ENCODE results near the gene USP34.

Gene USP34

GRCh38 chr2:61470965-61471904 is at the start of gene USP34:
Gene USP34, minus strand, starts transcription at chr2:61471087. Its CDS starts 395 bp downstream, at chr2:61470692.
- Histone ChIP-seq H3K36me3 (ENCODE audit: control insufficient read depth, insufficient read depth, low read length) (no peaks in the 10 kb centered on the region), H3K4me3 (ENCODE audit: low read depth, low read length) (peak within 1 kb of the TSS; percentile 97), H3K9ac (peak within 1 kb of the TSS; percentile 88), H3K4me2 (ENCODE audit: low read length) (peak within 1 kb of the TSS; percentile 96), H3K9me3 (ENCODE audit: control insufficient read depth, low read length) (no peaks in the 10 kb centered on the region), H3K4me1 (peaks cover 9% of the 10 kb centered on the region), H3K79me2 (peaks cover 33% of the 10 kb centered on the region), H2AFZ (peak within 1 kb of the TSS; percentile 100), H3K27ac (peak within 1 kb of the TSS; percentile 98), H3K27me3 (ENCODE audit: control insufficient read depth, insufficient read depth, low read length) (no peaks in the 10 kb centered on the region)
- no peak for TF ChIP-seq CTCF (IDR thresholded peaks at IDR 0.05)

- Histone ChIP-seq H3K9me3 (ENCODE audit: control insufficient read depth, low read length) (no peaks in the 10 kb centered on the region), H3K79me2 (peaks cover 47% of the 10 kb centered on the region), H3K27ac (no peak overlapping the region), H3K27me3 (ENCODE audit: control insufficient read depth, insufficient read depth, low read length) (no peaks in the 10 kb centered on the region), H3K4me2 (ENCODE audit: low read length) (no peak overlapping the region), H3K9ac (no peak overlapping the region), H3K4me3 (ENCODE audit: low read depth, low read length) (no peak overlapping the region), H3K36me3 (ENCODE audit: control insufficient read depth, insufficient read depth, low read length) (no peaks in the 10 kb centered on the region), H3K4me1 (peaks cover 3% of the 10 kb centered on the region), H2AFZ (no peak overlapping the region)
- no peak for TF ChIP-seq CTCF (IDR thresholded peaks at IDR 0.05)
Observed at GRCh38 chr2:61520261-61520660, 49.4 kb upstream of the USP34 start.

GRCh38 chr2:61512768-61513398 is 42.0 kb upstream of the USP34 start:
- H3K4me2 ChIP-seq (ENCODE audit: low read length) = no peak overlapping the region
- no peak overlapping the region for H3K27ac ChIP-seq
- no peak overlapping the region for H3K9ac ChIP-seq
- no peak overlapping the region for H2AFZ ChIP-seq
- TF ChIP-seq CTCF (IDR thresholded peaks at IDR 0.05) = no peak
- peaks cover 63% of the 10 kb centered on the region for H3K79me2 ChIP-seq
- H3K9me3 ChIP-seq (ENCODE audit: control insufficient read depth, low read length) = no peaks in the 10 kb centered on the region
- no peaks in the 10 kb centered on the region for H3K4me1 ChIP-seq
- H3K36me3 ChIP-seq (ENCODE audit: control insufficient read depth, insufficient read depth, low read length) = no peaks in the 10 kb centered on the region
- no peaks in the 10 kb centered on the region for H3K27me3 ChIP-seq (ENCODE audit: control insufficient read depth, insufficient read depth, low read length)
- no peak overlapping the region for H3K4me3 ChIP-seq (ENCODE audit: low read depth, low read length)

GRCh38 chr2:61510674-61511671 is 40.1 kb upstream of the USP34 start:
- H3K27me3 ChIP-seq (ENCODE audit: control insufficient read depth, insufficient read depth, low read length) = no peaks in the 10 kb centered on the region
- H3K4me2 ChIP-seq (ENCODE audit: low read length) = no peak overlapping the region
- H3K36me3 ChIP-seq (ENCODE audit: control insufficient read depth, insufficient read depth, low read length) = no peaks in the 10 kb centered on the region
- no peaks in the 10 kb centered on the region for H3K4me1 ChIP-seq
- no peak overlapping the region for H3K27ac ChIP-seq
- no peak overlapping the region for H3K4me3 ChIP-seq (ENCODE audit: low read depth, low read length)
- TF ChIP-seq CTCF (IDR thresholded peaks at IDR 0.05) = no peak
- no peak overlapping the region for H2AFZ ChIP-seq
- peaks cover 55% of the 10 kb centered on the region for H3K79me2 ChIP-seq
- no peaks in the 10 kb centered on the region for H3K9me3 ChIP-seq (ENCODE audit: control insufficient read depth, low read length)
- H3K9ac ChIP-seq = no peak overlapping the region

All from parathyroid adenoma (tissue), 2 donors.